ENCODE results near the gene DCP1B. TPM values are rescaled to one million over a fixed set of nuclear protein-coding genes. Genes with fewer than 3 reads are reported as not detected.

DCP1B gene
- polyA plus RNA-seq, 1 donor = 30.5 TPM

GRCh38 chr12:1896964-1897363, 107.3 kb downstream of the DCP1B start:
- DNase-seq = no peak

Other genes starting within 250 kb of the DCP1B start
- 0.62 TPM for gene LRTM2, start 183.9 kb downstream of the DCP1B start, polyA plus RNA-seq (ENCODE audit: insufficient read length)
- 1.9 TPM for gene CACNA2D4, start 85.8 kb downstream of the DCP1B start, polyA plus RNA-seq (ENCODE audit: insufficient read length)
- gene CACNA1C, start 48.5 kb upstream of the DCP1B start, polyA plus RNA-seq (ENCODE audit: insufficient read length) = 11.4 TPM

Data from left kidney (tissue), 2 donors.